T-cell (primary cell): Measurements from ENCODE around the gene LAMA5. TPM values are rescaled to one million over a fixed set of nuclear protein-coding genes. Genes with fewer than 3 reads are reported as not detected.

Experiments used
- ATAC-seq, 4 experiments: fragments of 200-7000 bp in 3 of 4; fragments of 150-1000 bp in 1 of 4; cut with Tn5 transposase; replicated peaks in 1 of 4; 1 replicate in 3 of 4; 2 replicates in 1 of 4; pipeline ENCODE4 v1.10.0; 2021; ENCODE audit warnings: moderate library complexity in 3 of 4, mild to moderate bottlenecking in 2 of 4, moderate number of reproducible peaks in 1 of 4
- CTCF ChIA-PET, 2 donors: fragments of 300-600 bp; sonication (Branson Sonifier 250); formaldehyde crosslinking; loops; one replicate each; lab custom pipeline; 2022; ENCODE audit warnings: antibody characterized with exemption in 2 of 2; lab: Charles Lee
- POLR2A ChIA-PET, 2 donors: fragments of 300-600 bp; sonication (Branson Sonifier 250); formaldehyde crosslinking; loops; one replicate each; lab custom pipeline; 2022; ENCODE audit warnings: antibody characterized with exemption in 2 of 2; lab: Charles Lee
- DNase-seq, 35 experiments: peaks; one replicate each; pipeline versions ENCODE4 v3.0.0 to v3.0.0-alpha.2; 2013 to 2023
- H3K27ac ChIP-seq: one replicate; pipeline ENCODE4 v1.5.1; 2013; ENCODE audit warnings: low read length
- H3K27me3 ChIP-seq, 2 experiments: replicated peaks in 1 of 2; 1 replicate in 1 of 2; 2 replicates in 1 of 2; pipeline versions ENCODE4 v1.6.1 to v1.7.0; 2013; ENCODE audit warnings: low read length in 1 of 2, mixed read lengths in 1 of 2; ENCODE audit not compliant: control insufficient read depth in 2 of 2, insufficient read depth in 2 of 2; ENCODE audit errors: extremely low read depth in 1 of 2
- H3K36me3 ChIP-seq, 2 donors: 1 replicate in 1 of 2; 2 replicates in 1 of 2; pipeline versions ENCODE4 v1.6.1 to v1.7.0; 2013; ENCODE audit warnings: low read length in 1 of 2; ENCODE audit not compliant: control insufficient read depth in 2 of 2, insufficient read depth in 1 of 2; ENCODE audit errors: extremely low read depth in 1 of 2
- H3K4me1 ChIP-seq, 2 experiments: 1 replicate in 1 of 2; 2 replicates in 1 of 2; pipeline versions ENCODE4 v1.6.1 to v1.7.0; 2013; ENCODE audit warnings: low read length in 2 of 2, mixed read lengths in 1 of 2; ENCODE audit not compliant: insufficient read depth in 2 of 2, control insufficient read depth in 1 of 2; ENCODE audit errors: extremely low read depth in 1 of 2
- H3K4me3 ChIP-seq, 2 donors: 1 replicate in 1 of 2; 2 replicates in 1 of 2; pipeline versions ENCODE4 v1.5.1 to v1.7.0; 2013; ENCODE audit warnings: mild to moderate bottlenecking in 2 of 2, low read length in 1 of 2, moderate library complexity in 1 of 2; ENCODE audit not compliant: control insufficient read depth in 1 of 2; ENCODE audit errors: extremely low read depth in 1 of 2
- H3K9me3 ChIP-seq: 2 replicates; pipeline ENCODE4 v1.7.0; 2013
- H3K27ac Mint-ChIP-seq, 2 donors: one replicate each; pipeline ENCODE4 v1.8.0; 2020 to 2021; ENCODE audit warnings: mild to moderate bottlenecking in 2 of 2, mixed read lengths in 2 of 2
- H3K27me3 Mint-ChIP-seq, 2 donors: one replicate each; pipeline ENCODE4 v1.8.0; 2021 to 2022; ENCODE audit warnings: mixed read lengths in 2 of 2
- H3K36me3 Mint-ChIP-seq: one replicate; pipeline ENCODE4 v1.8.0; 2021; ENCODE audit warnings: mixed read lengths
- H3K4me1 Mint-ChIP-seq, 3 donors: one replicate each; pipeline ENCODE4 v1.8.0; 2020 to 2022; ENCODE audit warnings: mixed read lengths in 3 of 3, mild to moderate bottlenecking in 1 of 3
- H3K4me3 Mint-ChIP-seq, 3 donors: one replicate each; pipeline ENCODE4 v1.8.0; 2020 to 2022; ENCODE audit warnings: mild to moderate bottlenecking in 3 of 3, mixed read lengths in 3 of 3, moderate library complexity in 3 of 3
- H3K9me3 Mint-ChIP-seq, 3 donors: one replicate each; pipeline ENCODE4 v1.8.0; 2020 to 2022; ENCODE audit warnings: mixed read lengths in 3 of 3
- WGBS: methylation state at CpG from one replicate; pipeline ENCODE4 v1.1.5; 2013; ENCODE audit warnings: missing lambda C conversion rate; ENCODE audit not compliant: insufficient coverage; 5-methylcytosine and 5-hydroxymethylcytosine counted together
- total RNA-seq, 35 experiments: library from RNA in 6 of 35; stranded (reverse) in 6 of 35; fragments of 120-200 nt in 1 of 35; gene quantifications; one replicate each; pipeline versions ENCODE4 v1.2.1 to v1.2.4 and lab custom pipeline; 2013 to 2026

LAMA5 gene
- total RNA-seq, 5 donors from 2014 or later (not counting 1 experiment from before 2014, with no cell fraction given), result 0.48 to 4.3 (median 3.0) TPM

DNA sequence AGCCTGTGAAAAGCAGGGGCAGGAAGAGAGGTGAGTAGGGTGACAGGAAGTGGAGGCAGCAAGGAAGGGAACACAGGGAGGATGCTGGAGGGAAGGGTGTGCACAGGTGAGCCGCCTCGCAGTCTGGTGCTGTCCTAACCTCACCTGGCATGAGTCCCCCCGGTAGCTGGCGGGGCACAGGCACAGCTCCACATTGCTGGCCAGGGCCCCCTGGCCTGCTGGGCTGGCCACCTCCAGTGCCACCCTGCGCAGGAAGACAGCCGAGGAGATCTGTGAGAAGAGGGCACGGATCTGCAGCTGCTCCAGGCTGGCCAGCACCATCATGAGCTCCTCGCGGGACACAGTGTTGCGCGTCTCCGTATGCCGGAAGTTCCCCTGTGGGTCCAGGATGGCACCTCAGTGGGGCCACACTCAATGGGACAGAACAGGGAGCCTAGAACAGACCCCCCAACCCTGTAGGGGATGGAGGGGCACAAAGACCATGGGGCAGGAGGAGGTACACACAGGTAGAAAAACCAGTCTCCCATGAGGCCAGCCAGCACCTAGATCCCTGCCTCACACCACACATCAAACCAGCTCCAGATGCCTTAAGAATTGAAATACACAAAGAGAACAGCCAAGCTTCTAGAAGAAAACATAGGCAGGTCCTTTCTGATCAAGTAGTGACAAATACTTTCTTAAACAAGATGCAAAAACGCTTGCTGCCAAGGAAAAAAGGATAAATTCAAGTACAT is 41.8 kb downstream of the LAMA5 start:
- Histone ChIP-seq H3K36me3 (no peaks in the 10 kb centered on the region), H3K4me3 (no peak overlapping the region), H3K4me1 (no peaks in the 10 kb centered on the region), H3K9me3 (no peaks in the 10 kb centered on the region), H3K27ac (no peak overlapping the region), H3K27me3 (peaks cover 0 to 6% of the 10 kb centered on the region in 2 experiments)
- Mint-ChIP-seq H3K4me1 (no peaks in the 10 kb centered on the region), H3K4me3 (no peak overlapping the region), H3K27ac (no peak overlapping the region), H3K36me3 (no peaks in the 10 kb centered on the region), H3K27me3 (no peaks in the 10 kb centered on the region), H3K9me3 (no peaks in the 10 kb centered on the region)
- 100% methylated on average over 5 of the region's 14 CpGs for WGBS
- DNase-seq (no peak), ATAC-seq (no peak)
- ChIA-PET CTCF (no interaction called here), POLR2A (interaction anchor here in 1 of 2 donors (0.6 kb wide), 1 partner anchor 43 kb away, joined by 8 read pairs; no protein-coding TSS in a partner anchor)

DNA sequence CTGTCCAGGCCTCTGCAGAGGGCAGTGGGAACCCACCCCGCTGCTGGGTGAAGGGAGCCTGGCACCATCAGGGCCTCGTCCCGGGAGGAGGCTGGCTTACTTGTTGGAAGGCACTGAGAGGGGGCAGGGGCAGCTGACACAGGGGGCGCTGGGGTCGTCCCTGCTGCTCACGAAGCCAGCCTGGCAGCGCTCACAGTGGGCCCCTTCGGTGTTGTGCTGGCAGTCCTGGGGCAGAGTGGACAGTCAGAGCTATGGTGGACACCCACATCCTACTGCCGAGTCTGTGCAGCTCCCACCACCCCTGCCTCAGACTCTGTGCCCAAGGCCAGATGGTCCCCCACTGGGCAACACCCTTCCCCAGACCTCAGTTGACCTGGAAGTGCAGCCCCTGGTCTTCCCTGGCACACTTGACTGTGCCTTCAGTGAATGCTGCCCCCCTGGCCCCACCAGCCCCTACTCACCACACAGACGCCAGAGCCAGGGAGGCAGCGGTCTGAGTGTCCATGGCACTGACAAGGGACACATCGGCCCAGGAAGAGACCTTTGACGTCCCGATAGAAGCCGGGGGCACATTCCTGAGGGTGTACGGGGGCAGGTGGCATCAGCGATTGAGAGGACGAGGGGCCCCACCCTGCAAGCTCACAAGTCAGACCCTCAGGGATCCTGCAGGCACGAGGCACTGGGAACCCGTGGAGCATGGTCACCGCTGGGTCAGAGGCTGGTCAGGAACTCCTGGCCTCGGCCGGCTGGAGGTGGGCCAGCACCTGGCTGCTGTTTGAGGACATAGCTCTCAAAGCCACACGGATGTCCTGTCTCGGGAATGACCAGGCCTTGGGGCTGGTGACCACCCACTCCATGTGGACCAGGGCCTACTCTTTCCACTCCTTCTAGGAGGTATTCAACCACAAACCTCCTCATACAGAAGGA is 42.9 kb downstream of the LAMA5 start:
- no peaks in the 10 kb centered on the region for H3K36me3 ChIP-seq
- Mint-ChIP-seq H3K27ac (no peak overlapping the region), H3K27me3 (no peaks in the 10 kb centered on the region), H3K4me3 (no peak overlapping the region), H3K9me3 (no peaks in the 10 kb centered on the region), H3K4me1 (no peaks in the 10 kb centered on the region), H3K36me3 (no peaks in the 10 kb centered on the region)
- ChIA-PET POLR2A (no interaction called here), CTCF (no interaction called here)
- H3K9me3 ChIP-seq, result no peaks in the 10 kb centered on the region
- no peak for ATAC-seq
- 89% methylated on average over 24 of the region's 25 CpGs for WGBS
- peaks cover 0 to 4% of the 10 kb centered on the region in 2 experiments for H3K27me3 ChIP-seq
- no peaks in the 10 kb centered on the region for H3K4me1 ChIP-seq
- no peak for DNase-seq
- H3K27ac ChIP-seq, result no peak overlapping the region
- no peak overlapping the region for H3K4me3 ChIP-seq

DNA sequence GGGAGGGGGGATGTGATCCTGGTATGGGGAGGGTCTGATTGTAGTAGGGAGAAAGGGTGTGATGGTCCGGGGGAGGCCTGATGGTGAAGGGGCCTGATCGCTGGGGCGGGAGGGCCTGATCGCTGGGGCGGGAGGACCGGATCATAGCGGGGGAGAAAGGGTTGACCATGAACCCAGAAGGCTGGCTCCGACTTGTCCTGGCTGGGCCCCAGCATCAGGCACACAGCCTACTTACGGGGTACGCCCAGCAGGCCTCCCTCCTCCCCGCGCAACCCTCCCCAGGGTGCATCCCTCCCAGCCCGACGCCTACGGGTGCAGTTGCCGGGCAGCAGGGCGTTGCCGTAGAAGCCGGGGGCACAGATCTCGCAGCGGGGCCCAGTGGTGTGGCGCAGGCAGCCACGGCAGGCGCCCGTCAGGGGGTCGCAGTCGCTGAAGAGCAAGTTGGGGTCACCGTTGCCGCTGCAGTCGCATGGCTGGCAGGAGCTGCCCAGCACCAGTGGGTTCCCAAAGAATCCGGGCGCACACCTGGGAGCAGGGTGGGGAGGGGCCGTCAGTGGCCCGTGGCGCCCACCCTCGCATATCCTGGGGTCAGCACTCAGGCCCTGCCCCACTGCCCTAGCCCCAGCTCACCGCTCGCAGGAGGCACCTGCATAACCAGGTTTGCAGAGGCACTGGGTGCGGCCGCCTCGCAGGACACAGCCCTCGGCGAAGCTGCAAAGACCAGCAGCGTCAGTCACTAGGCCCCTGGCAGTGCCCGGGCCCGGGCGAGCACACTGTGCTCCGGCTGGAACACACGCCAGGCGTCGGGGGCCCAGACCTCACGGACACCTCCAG is 43.7 kb downstream of the LAMA5 start:
- no peaks in the 10 kb centered on the region for H3K27me3 Mint-ChIP-seq
- Histone ChIP-seq H3K36me3 (no peaks in the 10 kb centered on the region), H3K9me3 (no peaks in the 10 kb centered on the region), H3K4me3 (no peak overlapping the region), H3K4me1 (no peaks in the 10 kb centered on the region), H3K27ac (no peak overlapping the region), H3K27me3 (peaks cover 0 to 4% of the 10 kb centered on the region in 2 experiments)
- ChIA-PET POLR2A (no interaction called here), CTCF (no interaction called here)
- H3K4me3 Mint-ChIP-seq, result no peak overlapping the region
- H3K9me3 Mint-ChIP-seq, result no peaks in the 10 kb centered on the region
- WGBS, result 90% methylated on average over 42 of the region's 52 CpGs
- no peaks in the 10 kb centered on the region for H3K4me1 Mint-ChIP-seq
- no peak overlapping the region for H3K27ac Mint-ChIP-seq
- no peak for DNase-seq
- H3K36me3 Mint-ChIP-seq, result no peaks in the 10 kb centered on the region
- no peak for ATAC-seq

DNA sequence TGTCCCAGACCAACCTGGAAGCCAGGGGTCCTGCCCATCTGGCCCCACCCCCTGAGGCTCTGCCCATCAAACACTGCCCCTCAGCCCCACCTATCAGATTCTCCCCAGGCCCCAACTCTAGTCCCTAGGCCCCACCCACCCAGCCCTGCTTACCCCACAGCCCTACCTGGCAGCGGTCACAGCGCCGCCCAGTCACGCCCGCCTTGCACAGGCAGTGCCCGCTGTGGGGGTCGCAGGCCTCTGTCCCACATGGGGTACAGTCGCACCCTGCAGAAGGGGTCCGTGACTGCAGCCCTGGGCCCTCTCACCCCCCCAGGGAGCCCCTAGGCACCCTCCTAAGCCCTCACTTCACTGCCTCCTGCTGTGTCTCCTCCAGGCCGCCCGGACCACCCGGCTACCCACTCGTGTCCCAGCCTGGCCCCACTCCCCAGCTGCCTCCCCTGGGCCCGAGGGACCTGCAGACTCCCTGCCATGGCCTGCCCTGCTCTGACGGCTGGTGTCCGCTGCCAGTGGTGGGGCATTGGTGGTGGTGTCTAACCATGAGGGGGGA is 44.5 kb downstream of the LAMA5 start:
- no peak for ATAC-seq
- POLR2A ChIA-PET, result no interaction called here
- no peaks in the 10 kb centered on the region for H3K4me1 Mint-ChIP-seq
- H3K27ac Mint-ChIP-seq, result no peak overlapping the region
- H3K4me3 ChIP-seq, result no peak overlapping the region
- H3K36me3 Mint-ChIP-seq, result no peaks in the 10 kb centered on the region
- H3K36me3 ChIP-seq, result no peaks in the 10 kb centered on the region
- H3K27me3 Mint-ChIP-seq, result no peaks in the 10 kb centered on the region
- no peak overlapping the region for H3K4me3 Mint-ChIP-seq
- H3K27me3 ChIP-seq, result peaks cover 0 to 4% of the 10 kb centered on the region in 2 experiments
- WGBS, result 89% methylated on average over 9 of the region's 16 CpGs
- no peak for DNase-seq
- no peaks in the 10 kb centered on the region for H3K9me3 Mint-ChIP-seq
- no peaks in the 10 kb centered on the region for H3K9me3 ChIP-seq
- H3K27ac ChIP-seq, result no peak overlapping the region
- CTCF ChIA-PET, result no interaction called here
- H3K4me1 ChIP-seq, result no peaks in the 10 kb centered on the region

DNA sequence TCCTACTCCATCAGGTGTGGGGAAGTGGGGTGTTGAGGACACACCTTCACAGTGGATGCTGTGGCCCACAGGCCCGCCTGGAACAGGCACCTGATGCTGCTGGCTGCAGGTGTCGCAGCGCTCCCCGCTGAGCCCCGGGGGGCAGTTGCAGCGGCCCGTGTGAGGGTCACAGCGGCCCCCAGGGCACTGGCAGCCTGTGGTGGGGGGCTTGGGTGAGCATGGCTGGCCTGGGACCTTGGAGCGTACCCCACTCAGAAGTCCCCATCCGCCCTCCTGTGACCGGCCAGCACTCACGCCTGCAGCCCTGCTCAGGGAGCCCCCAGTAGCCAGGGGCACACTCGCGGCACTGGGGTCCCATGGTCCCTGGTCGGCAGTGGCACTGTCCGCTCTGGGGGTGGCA is 45.1 kb downstream of the LAMA5 start:
- WGBS, result 91% methylated on average over 10 of the region's 16 CpGs
- no peak overlapping the region for H3K4me3 Mint-ChIP-seq
- CTCF ChIA-PET, result no interaction called here

DNA sequence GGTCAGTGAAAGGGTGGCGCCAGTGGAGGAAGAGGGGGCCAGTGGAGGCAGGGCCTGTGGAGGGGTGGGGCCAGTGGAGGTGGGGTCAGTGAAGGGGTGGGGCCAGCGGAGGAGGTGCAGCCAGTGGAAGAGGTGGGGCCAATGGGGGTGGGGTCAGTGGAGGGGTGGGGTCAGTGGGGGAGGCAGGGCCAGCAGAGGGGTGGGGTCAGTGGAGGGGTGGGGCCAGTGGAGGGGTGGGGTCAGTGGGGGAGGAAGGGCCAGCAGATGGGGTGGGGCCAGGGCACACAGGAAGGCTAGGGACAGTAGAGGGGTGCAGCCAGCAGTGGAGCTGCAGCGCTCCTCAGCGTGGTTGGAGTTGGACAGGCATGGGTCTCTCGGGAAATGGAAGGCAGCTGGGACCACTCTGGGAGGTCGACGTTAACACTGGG is 45.6 kb downstream of the LAMA5 start:
- Mint-ChIP-seq H3K27me3 (no peaks in the 10 kb centered on the region), H3K27ac (no peak overlapping the region), H3K9me3 (no peaks in the 10 kb centered on the region), H3K4me3 (no peak overlapping the region), H3K36me3 (no peaks in the 10 kb centered on the region), H3K4me1 (no peaks in the 10 kb centered on the region)
- DNase-seq, result peak in 1 of 35 experiments; percentile 24
- Histone ChIP-seq H3K4me1 (peaks cover 0 to 2% of the 10 kb centered on the region in 2 experiments), H3K36me3 (no peaks in the 10 kb centered on the region), H3K27ac (no peak overlapping the region), H3K9me3 (no peaks in the 10 kb centered on the region), H3K4me3 (no peak overlapping the region), H3K27me3 (no peaks in the 10 kb centered on the region)
- ATAC-seq, result no peak
- ChIA-PET POLR2A (no interaction called here), CTCF (no interaction called here)
- WGBS, result 81% methylated on average over 3 of the region's 7 CpGs

More for the DNA sequence above, 45.1 kb downstream of the LAMA5 start:
- H3K27ac Mint-ChIP-seq, result no peak overlapping the region
- Histone ChIP-seq H3K9me3 (no peaks in the 10 kb centered on the region), H3K4me1 (peaks cover 0 to 2% of the 10 kb centered on the region in 2 experiments), H3K36me3 (no peaks in the 10 kb centered on the region), H3K4me3 (no peak overlapping the region), H3K27me3 (peaks cover 0 to 3% of the 10 kb centered on the region in 2 experiments), H3K27ac (no peak overlapping the region)
- no peaks in the 10 kb centered on the region for H3K36me3 Mint-ChIP-seq
- ATAC-seq (no peak), DNase-seq (no peak)
- no peaks in the 10 kb centered on the region for H3K4me1 Mint-ChIP-seq
- no peaks in the 10 kb centered on the region for H3K27me3 Mint-ChIP-seq
- H3K9me3 Mint-ChIP-seq, result no peaks in the 10 kb centered on the region
- POLR2A ChIA-PET, result no interaction called here
